Gastrocnemius medialis (tissue), 4 donors: ENCODE data around the gene CTPS2.

Experiments used
- CTCF ChIP-seq, 5 experiments: fragments of 450-650 bp in 3 of 5; fragments of 200-600 bp in 2 of 5; sonication (generic) in 2 of 5; IDR thresholded peaks in 4 of 5; conservative IDR thresholded peaks in 1 of 5; 1 replicate in 4 of 5; 2 replicates in 1 of 5; pipeline ENCODE4 v1.5.1; 2016 to 2019; ENCODE audit warnings: antibody characterized with exemption in 5 of 5, mild to moderate bottlenecking in 3 of 5, moderate library complexity in 3 of 5
- POLR2A ChIP-seq, 2 donors: fragments of 450-650 bp; IDR thresholded peaks; one replicate each; pipeline ENCODE4 v1.6.1; 2017; ENCODE audit warnings: antibody characterized with exemption in 2 of 2, mild to moderate bottlenecking in 2 of 2, moderate library complexity in 2 of 2

GRCh38 chrX:16725072-16725471, 12.6 kb upstream of the CTPS2 start:
- no peak for TF ChIP-seq POLR2A (IDR thresholded peaks at IDR 0.05)
- TF ChIP-seq CTCF (IDR thresholded peaks at IDR 0.05 in 4 of 5, conservative IDR thresholded peaks at IDR 0.05 in 1 of 5): no peak
